Upper lobe of left lung (tissue), 6 donors: ENCODE data around the gene NAA60. TPM values are rescaled to one million over a fixed set of nuclear protein-coding genes. Genes with fewer than 3 reads are reported as not detected.
"Not testable (repeated sequence)": the region's sequence is repeated elsewhere in the genome, so short reads cannot be mapped to it uniquely, and the experiment has no call there.

Experiments
- ATAC-seq, 2 donors: fragments of 200-7000 bp; cut with Tn5 transposase; one replicate each; pipeline ENCODE4 v1.9.1; 2022; ENCODE audit warnings: mild to moderate bottlenecking in 2 of 2, moderate library complexity in 2 of 2; ENCODE audit not compliant: low FRiP score in 2 of 2
- DNase-seq, 2 donors: peaks; one replicate each; pipeline ENCODE4 v3.0.0-alpha.2; 2019 to 2020
- H3K27ac ChIP-seq, 4 donors: fragments of 200-600 bp; sonication (generic); one replicate each; pipeline ENCODE4 v1.5.1; 2016 to 2019
- H3K27me3 ChIP-seq, 4 donors: fragments of 200-600 bp; sonication (generic); one replicate each; pipeline ENCODE4 v1.5.1; 2017 to 2019
- H3K36me3 ChIP-seq, 4 donors: fragments of 200-600 bp; sonication (generic); one replicate each; pipeline ENCODE4 v1.5.1; 2016 to 2019
- H3K4me1 ChIP-seq, 4 donors: fragments of 200-600 bp; sonication (generic); one replicate each; pipeline ENCODE4 v1.5.1; 2018 to 2019
- H3K4me3 ChIP-seq, 4 donors: fragments of 200-600 bp; sonication (generic); one replicate each; pipeline ENCODE4 v1.5.1; 2017 to 2019; ENCODE audit warnings: mild to moderate bottlenecking in 2 of 4, moderate library complexity in 1 of 4
- H3K9me3 ChIP-seq, 4 donors: fragments of 200-600 bp; sonication (generic); one replicate each; pipeline ENCODE4 v1.5.1; 2018 to 2019
- CTCF ChIP-seq, 6 experiments: fragments of 450-650 bp in 4 of 6; fragments of 200-600 bp in 2 of 6; sonication (generic) in 2 of 6; IDR thresholded peaks; one replicate each; pipeline ENCODE4 v1.5.1; 2016 to 2019; ENCODE audit warnings: antibody characterized with exemption in 6 of 6
- EP300 ChIP-seq, 4 donors: sonication (generic); formaldehyde crosslinking; IDR thresholded peaks; one replicate each; pipeline ENCODE4 v1.5.1; 2017; ENCODE audit warnings: antibody characterized with exemption in 4 of 4, control low read depth in 2 of 4
- POLR2A ChIP-seq, 4 donors: fragments of 450-650 bp; IDR thresholded peaks; one replicate each; pipeline ENCODE4 v1.5.1; 2016 to 2017; ENCODE audit warnings: antibody characterized with exemption in 4 of 4, mild to moderate bottlenecking in 2 of 4
- POLR2AphosphoS5 ChIP-seq, 2 donors: sonication (generic); formaldehyde crosslinking; IDR thresholded peaks; one replicate each; pipeline ENCODE4 v1.5.1; 2017; ENCODE audit warnings: antibody characterized with exemption in 2 of 2
- WGBS, 2 donors: methylation state at CpG; one replicate each; pipeline ENCODE4 v1.1.5; 2017 to 2018; 5-methylcytosine and 5-hydroxymethylcytosine counted together
- total RNA-seq, 6 donors: library from RNA; depleted of rRNA in 4 of 6; stranded (reverse); fragments of >200 nt in 4 of 6; gene quantifications; one replicate each; pipeline versions ENCODE4 v1.1.0 to v1.2.1, GENCODE V29; 2016 to 2021
- donor health status: DM: no; HTN: no; CAD: no; lungs with moderate emphysema.
- donor health status: DM: no; HTN: yes; CAD: no; lungs with severe emphysema.

The NAA60 gene
- total RNA-seq, 6 donors from 2014 or later: 33.0 to 77.5 (median 54.6) TPM

- H3K27me3 ChIP-seq: no peaks in the 10 kb centered on the region
- no peak within 1 kb of the TSS for H3K4me3 ChIP-seq
- H3K4me1 ChIP-seq: peaks cover 0 to 12% (median 1%) of the 10 kb centered on the region in 4 donors
- no peak for ATAC-seq
- no peaks in the 10 kb centered on the region for H3K36me3 ChIP-seq
- H3K9me3 ChIP-seq: no peaks in the 10 kb centered on the region
- H3K27ac ChIP-seq: no peak within 1 kb of the TSS
- TF ChIP-seq POLR2AphosphoS5 (IDR thresholded peaks at IDR 0.05): no peak
- no peak for TF ChIP-seq CTCF (IDR thresholded peaks at IDR 0.05)
- no peak for TF ChIP-seq EP300 (IDR thresholded peaks at IDR 0.05)
- TF ChIP-seq POLR2A (IDR thresholded peaks at IDR 0.05): no peak
- 83 to 95% methylated on average over 1 to 3 of the region's 3 CpGs for WGBS, 2 donors
- no peak for DNase-seq
Measured at GRCh38 chr16:3495176-3495575, 51.7 kb downstream of the NAA60 start, which contains the start of gene C16orf90. Gene C16orf90, minus strand, starts transcription at chr16:3495489. Its CDS starts 68 bp downstream, at chr16:3495421.

GRCh38 chr16:3496386-3496785 is 52.9 kb downstream of the NAA60 start:
- no peak for ATAC-seq
- Histone ChIP-seq H3K27me3 (no peaks in the 10 kb centered on the region), H3K4me3 (no peak overlapping the region), H3K9me3 (no peaks in the 10 kb centered on the region), H3K36me3 (no peaks in the 10 kb centered on the region), H3K4me1 (peaks cover 3 to 15% (median 6%) of the 10 kb centered on the region in 4 donors), H3K27ac (no peak overlapping the region)
- peak in 1 of 2 donors; percentile 70 for DNase-seq
- WGBS, 2 donors: 94 to 95% methylated on average over 28 to 30 of the region's 30 CpGs
- no peak for TF ChIP-seq POLR2AphosphoS5 (IDR thresholded peaks at IDR 0.05)
- no peak for TF ChIP-seq EP300 (IDR thresholded peaks at IDR 0.05)
- TF ChIP-seq POLR2A (IDR thresholded peaks at IDR 0.05): no peak
- TF ChIP-seq CTCF (IDR thresholded peaks at IDR 0.05): no peak

GRCh38 chr16:3497771-3498170 is 54.3 kb downstream of the NAA60 start:
- Histone ChIP-seq H3K4me1 (peaks cover 13 to 26% (median 16%) of the 10 kb centered on the region in 4 donors), H3K36me3 (no peaks in the 10 kb centered on the region), H3K4me3 (no peak overlapping the region), H3K27me3 (no peaks in the 10 kb centered on the region), H3K9me3 (no peaks in the 10 kb centered on the region), H3K27ac (no peak overlapping the region)
- no peak for ATAC-seq
- 88 to 97% methylated on average over 4 of the region's 4 CpGs for WGBS, 2 donors
- DNase-seq: no peak
- TF ChIP-seq POLR2AphosphoS5 (IDR thresholded peaks at IDR 0.05): no peak
- TF ChIP-seq CTCF (IDR thresholded peaks at IDR 0.05): no peak
- TF ChIP-seq POLR2A (IDR thresholded peaks at IDR 0.05): no peak
- no peak for TF ChIP-seq EP300 (IDR thresholded peaks at IDR 0.05)

GRCh38 chr16:3498988-3499387 is 55.5 kb downstream of the NAA60 start:
- WGBS, 2 donors: 97 to 98% methylated on average over 16 of the region's 16 CpGs
- TF ChIP-seq CTCF (IDR thresholded peaks at IDR 0.05): no peak
- no peak for TF ChIP-seq EP300 (IDR thresholded peaks at IDR 0.05)
- Histone ChIP-seq H3K27me3 (no peaks in the 10 kb centered on the region), H3K9me3 (no peaks in the 10 kb centered on the region), H3K4me3 (no peak overlapping the region), H3K36me3 (no peaks in the 10 kb centered on the region), H3K27ac (no peak overlapping the region), H3K4me1 (peaks cover 13 to 26% (median 19%) of the 10 kb centered on the region in 4 donors)
- DNase-seq: peak in 1 of 2 donors; percentile 57
- no peak for ATAC-seq

- peak in 1 of 2 donors; percentile 63 for DNase-seq
- 16 to 18% methylated on average over 24 of the region's 24 CpGs for WGBS, 2 donors
- not testable (repeated sequence) for H3K27me3 ChIP-seq, H3K36me3 ChIP-seq, ATAC-seq, H3K9me3 ChIP-seq
- H3K4me1 ChIP-seq: peaks cover 13 to 26% (median 19%) of the 10 kb centered on the region in 4 donors
- H3K27ac ChIP-seq: peak overlapping the region; percentile 61 to 84 (median 72)
- H3K4me3 ChIP-seq: peak overlapping the region; percentile 57 to 86 (median 70)
Measured at GRCh38 chr16:3501412-3501761, 57.9 kb downstream of the NAA60 start.
